ENCODE measurements around the gene ARHGAP32.
"Not testable (repeated sequence)": the region's sequence is repeated elsewhere in the genome, so short reads cannot be mapped to it uniquely, and the experiment has no call there.

The ARHGAP32 gene

DNA sequence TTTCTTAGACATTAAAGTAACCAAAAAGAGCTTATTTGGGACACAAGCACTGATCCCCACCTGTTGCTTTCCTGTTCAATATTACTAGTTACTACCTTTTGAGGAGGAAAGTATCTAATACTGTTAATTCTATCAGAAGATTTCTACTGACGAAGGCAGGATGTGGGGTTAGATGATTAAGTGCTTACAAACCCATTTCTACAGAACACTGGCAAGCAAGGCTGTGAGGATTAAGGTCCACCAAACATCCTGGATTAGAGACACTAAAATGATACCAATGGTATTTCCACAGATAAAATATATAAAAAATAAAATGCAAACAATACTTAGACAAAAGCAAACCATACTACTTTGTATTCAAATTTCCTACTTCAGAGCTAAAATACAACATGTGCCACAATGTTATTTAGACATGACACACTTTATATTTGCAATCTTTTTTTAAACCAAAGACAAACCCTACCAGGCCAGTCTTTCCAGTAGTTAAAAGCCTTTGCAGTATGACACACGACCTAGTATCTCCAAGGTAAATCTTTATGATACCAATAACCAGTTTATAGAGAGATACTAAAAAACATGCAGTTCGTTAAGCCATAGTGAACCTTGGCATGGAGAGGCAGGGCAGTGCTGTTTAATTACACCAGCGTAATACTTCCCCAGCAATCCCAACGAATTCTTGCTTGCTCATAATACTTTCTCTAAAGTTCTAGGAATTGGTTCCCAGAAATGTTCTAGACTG lies 178.2 kb downstream of the ARHGAP32 start:
- H3K27ac ChIP-seq (ENCODE audit: insufficient read depth, low read depth, low read length, poor library complexity, severe bottlenecking) = no peak overlapping the region
- no peak overlapping the region for H3K4me3 ChIP-seq (ENCODE audit: insufficient read depth, low read depth, low read length)
- 91 to 94% methylated on average over 4 to 5 of the region's 5 CpGs for WGBS, 2 experiments
- H3K27me3 ChIP-seq (ENCODE audit: control insufficient read depth, insufficient read depth, low read length, poor library complexity, severe bottlenecking) = no peaks in the 10 kb centered on the region
- no peaks in the 10 kb centered on the region for H3K4me1 ChIP-seq (ENCODE audit: control insufficient read depth, insufficient read depth, low read length)
- H3K36me3 ChIP-seq (ENCODE audit: control insufficient read depth, insufficient read depth, low read length) = no peaks in the 10 kb centered on the region
- no peaks in the 10 kb centered on the region for H3K9me3 ChIP-seq (ENCODE audit: control insufficient read depth, low read length)

GRCh38 chr11:129012880-129013279 lies 179.2 kb downstream of the ARHGAP32 start:
- no peak overlapping the region for H3K4me3 ChIP-seq (ENCODE audit: insufficient read depth, low read depth, low read length)
- no peaks in the 10 kb centered on the region for H3K9me3 ChIP-seq (ENCODE audit: control insufficient read depth, low read length)
- no peak overlapping the region for H3K27ac ChIP-seq (ENCODE audit: insufficient read depth, low read depth, low read length, poor library complexity, severe bottlenecking)
- H3K4me1 ChIP-seq (ENCODE audit: control insufficient read depth, insufficient read depth, low read length) = no peaks in the 10 kb centered on the region
- no peaks in the 10 kb centered on the region for H3K36me3 ChIP-seq (ENCODE audit: control insufficient read depth, insufficient read depth, low read length)
- H3K27me3 ChIP-seq (ENCODE audit: control insufficient read depth, insufficient read depth, low read length, poor library complexity, severe bottlenecking) = no peaks in the 10 kb centered on the region
- 95 to 96% methylated on average over 4 of the region's 4 CpGs for WGBS, 2 experiments

DNA sequence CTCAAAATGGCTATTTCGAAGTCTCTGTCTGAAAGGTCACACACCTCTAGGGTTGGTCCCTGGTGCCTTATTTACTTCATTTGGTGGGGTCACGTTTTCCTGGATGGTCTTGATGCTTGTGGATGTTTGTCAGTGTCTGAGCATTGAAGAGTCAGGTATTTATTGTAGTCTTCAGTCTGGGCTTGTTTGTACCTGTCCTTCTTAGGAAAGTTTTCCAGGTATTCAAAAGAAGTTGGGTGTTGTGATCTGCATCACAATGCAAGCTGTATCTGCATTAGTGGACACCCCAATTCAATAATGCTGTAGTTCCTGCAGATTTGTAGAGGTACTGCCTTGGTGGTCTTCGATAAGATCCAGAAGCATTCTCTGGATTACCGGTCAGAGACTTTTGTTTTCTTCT lies 186.0 kb downstream of the ARHGAP32 start:
- H3K9me3 ChIP-seq (ENCODE audit: control insufficient read depth, low read length) = no peaks in the 10 kb centered on the region
- WGBS, 2 experiments = 89 to 92% methylated on average over 4 of the region's 4 CpGs

GRCh38 chr11:128999165-128999564 lies 193.0 kb downstream of the ARHGAP32 start:
- not testable (repeated sequence) for H3K27ac ChIP-seq (ENCODE audit: insufficient read depth, low read depth, low read length, poor library complexity, severe bottlenecking); H3K4me3 ChIP-seq (ENCODE audit: insufficient read depth, low read depth, low read length); H3K27me3 ChIP-seq (ENCODE audit: control insufficient read depth, insufficient read depth, low read length, poor library complexity, severe bottlenecking); H3K9me3 ChIP-seq (ENCODE audit: control insufficient read depth, low read length); H3K36me3 ChIP-seq (ENCODE audit: control insufficient read depth, insufficient read depth, low read length); H3K4me1 ChIP-seq (ENCODE audit: control insufficient read depth, insufficient read depth, low read length)
- WGBS, 2 experiments = 89 to 94% methylated on average over 8 of the region's 8 CpGs

More for the DNA sequence above, 186.0 kb downstream of the ARHGAP32 start:
- Histone ChIP-seq H3K27ac (ENCODE audit: insufficient read depth, low read depth, low read length, poor library complexity, severe bottlenecking) (no peak overlapping the region), H3K36me3 (ENCODE audit: control insufficient read depth, insufficient read depth, low read length) (no peaks in the 10 kb centered on the region), H3K4me1 (ENCODE audit: control insufficient read depth, insufficient read depth, low read length) (no peaks in the 10 kb centered on the region), H3K4me3 (ENCODE audit: insufficient read depth, low read depth, low read length) (no peak overlapping the region), H3K27me3 (ENCODE audit: control insufficient read depth, insufficient read depth, low read length, poor library complexity, severe bottlenecking) (no peaks in the 10 kb centered on the region)

DNA sequence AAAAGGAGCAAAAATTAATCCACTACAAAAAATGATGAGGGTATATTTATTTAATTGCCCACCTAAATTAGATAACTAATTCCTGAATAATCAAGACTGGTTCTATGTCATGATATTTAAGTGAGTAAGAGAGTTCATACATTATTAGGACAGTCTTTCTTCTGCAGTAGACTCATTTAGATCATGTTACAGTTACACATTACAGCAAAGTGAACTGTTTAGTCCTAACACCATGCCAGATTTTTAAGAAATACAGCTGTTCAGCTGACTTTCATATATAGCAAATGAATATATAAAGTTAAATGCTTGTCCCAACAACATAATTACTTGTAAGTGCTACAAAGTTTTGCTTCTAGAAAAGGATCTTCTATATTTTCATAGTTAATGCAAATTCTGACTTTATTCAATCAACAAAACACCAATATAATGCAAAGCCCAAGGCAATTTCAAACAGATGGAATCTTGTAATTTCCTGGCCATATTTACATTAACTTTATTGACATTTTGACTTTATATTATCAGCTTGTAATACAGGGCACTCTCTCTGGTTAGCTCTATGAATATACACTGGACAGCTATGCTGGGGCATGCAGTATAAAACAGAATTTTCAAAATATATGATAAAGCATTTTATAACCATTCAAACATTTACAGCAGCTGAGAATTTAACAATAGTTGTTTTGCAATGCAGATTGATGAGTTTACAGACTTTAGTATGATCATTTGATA lies 203.7 kb downstream of the ARHGAP32 start:
- Histone ChIP-seq H3K27ac (ENCODE audit: insufficient read depth, low read depth, low read length, poor library complexity, severe bottlenecking) (no peak overlapping the region), H3K4me3 (ENCODE audit: insufficient read depth, low read depth, low read length) (no peak overlapping the region)

DNA sequence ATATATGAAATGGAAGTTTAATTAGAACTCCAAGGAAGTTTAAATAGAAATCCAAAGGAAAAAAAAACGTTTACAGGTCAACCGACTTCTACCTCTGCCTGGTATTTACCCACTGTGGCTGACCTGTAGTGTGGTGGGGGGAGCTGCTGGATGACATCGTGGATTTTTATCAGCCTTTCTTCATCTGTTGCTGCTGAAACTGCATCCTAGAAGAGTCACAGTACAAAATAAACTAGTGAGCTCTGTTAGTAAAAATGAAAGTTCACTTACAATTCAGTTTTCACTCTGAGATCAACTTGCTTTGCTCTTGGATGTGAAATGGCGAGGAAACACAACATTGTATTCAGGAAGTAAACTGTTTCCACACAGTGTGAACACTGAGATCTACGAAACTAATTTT lies 206.2 kb downstream of the ARHGAP32 start:
- Histone ChIP-seq H3K36me3 (ENCODE audit: control insufficient read depth, insufficient read depth, low read length) (peaks cover 2% of the 10 kb centered on the region), H3K9me3 (ENCODE audit: control insufficient read depth, low read length) (no peaks in the 10 kb centered on the region), H3K27me3 (ENCODE audit: control insufficient read depth, insufficient read depth, low read length, poor library complexity, severe bottlenecking) (no peaks in the 10 kb centered on the region), H3K4me3 (ENCODE audit: insufficient read depth, low read depth, low read length) (no peak overlapping the region), H3K4me1 (ENCODE audit: control insufficient read depth, insufficient read depth, low read length) (no peaks in the 10 kb centered on the region), H3K27ac (ENCODE audit: insufficient read depth, low read depth, low read length, poor library complexity, severe bottlenecking) (no peak overlapping the region)
- WGBS, 2 experiments = 88 to 94% methylated on average over 5 of the region's 5 CpGs

More for the DNA sequence above, 203.7 kb downstream of the ARHGAP32 start:
- Histone ChIP-seq H3K9me3 (ENCODE audit: control insufficient read depth, low read length) (no peaks in the 10 kb centered on the region), H3K27me3 (ENCODE audit: control insufficient read depth, insufficient read depth, low read length, poor library complexity, severe bottlenecking) (no peaks in the 10 kb centered on the region), H3K36me3 (ENCODE audit: control insufficient read depth, insufficient read depth, low read length) (no peaks in the 10 kb centered on the region), H3K4me1 (ENCODE audit: control insufficient read depth, insufficient read depth, low read length) (no peaks in the 10 kb centered on the region)

GRCh38 chr11:128983023-128983422 lies 209.1 kb downstream of the ARHGAP32 start:
- Histone ChIP-seq H3K27me3 (ENCODE audit: control insufficient read depth, insufficient read depth, low read length, poor library complexity, severe bottlenecking) (no peaks in the 10 kb centered on the region), H3K36me3 (ENCODE audit: control insufficient read depth, insufficient read depth, low read length) (peaks cover 2% of the 10 kb centered on the region), H3K9me3 (ENCODE audit: control insufficient read depth, low read length) (no peaks in the 10 kb centered on the region), H3K27ac (ENCODE audit: insufficient read depth, low read depth, low read length, poor library complexity, severe bottlenecking) (no peak overlapping the region), H3K4me1 (ENCODE audit: control insufficient read depth, insufficient read depth, low read length) (no peaks in the 10 kb centered on the region), H3K4me3 (ENCODE audit: insufficient read depth, low read depth, low read length) (no peak overlapping the region)
- WGBS, 2 experiments = 96% methylated on average over 8 of the region's 8 CpGs

- Histone ChIP-seq H3K9me3 (ENCODE audit: control insufficient read depth, low read length) (no peaks in the 10 kb centered on the region), H3K4me1 (ENCODE audit: control insufficient read depth, insufficient read depth, low read length) (no peaks in the 10 kb centered on the region), H3K27ac (ENCODE audit: insufficient read depth, low read depth, low read length, poor library complexity, severe bottlenecking) (no peak overlapping the region), H3K36me3 (ENCODE audit: control insufficient read depth, insufficient read depth, low read length) (peaks cover 2% of the 10 kb centered on the region), H3K4me3 (ENCODE audit: insufficient read depth, low read depth, low read length) (no peak overlapping the region), H3K27me3 (ENCODE audit: control insufficient read depth, insufficient read depth, low read length, poor library complexity, severe bottlenecking) (no peaks in the 10 kb centered on the region)
- WGBS, 2 experiments = 91 to 95% methylated on average over 7 of the region's 7 CpGs
These were observed 210.9 kb downstream of the ARHGAP32 start for GRCh38 chr11:128981254-128981653.

DNA sequence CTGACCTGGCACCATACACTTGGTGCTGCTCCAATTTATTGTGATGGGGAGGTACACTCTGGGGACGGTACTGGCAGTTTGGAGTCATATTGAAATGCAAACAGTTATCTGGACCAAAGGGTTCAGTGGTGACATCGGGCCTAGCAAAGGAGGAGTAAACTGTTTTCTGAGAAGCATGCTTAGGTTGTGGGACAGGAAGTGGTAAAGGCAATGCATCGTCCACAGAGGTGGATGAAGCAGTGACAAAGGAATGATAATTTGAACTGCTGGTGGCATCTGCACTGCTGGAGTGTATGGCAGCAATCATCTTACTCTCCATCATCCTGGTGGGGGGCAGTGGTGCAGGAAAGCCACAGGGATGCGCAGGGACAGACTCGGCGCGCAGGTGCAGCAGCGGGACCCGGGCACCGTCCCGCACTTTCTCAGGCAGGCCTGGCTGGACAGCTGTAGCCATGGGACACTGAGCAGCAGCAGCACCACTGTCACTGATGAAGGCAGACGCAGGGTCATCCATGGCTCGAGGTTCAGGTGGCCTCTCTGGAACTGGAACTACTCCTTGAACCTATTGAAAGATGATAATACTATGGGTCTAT lies 221.4 kb downstream of the ARHGAP32 start:
- Histone ChIP-seq H3K36me3 (ENCODE audit: control insufficient read depth, insufficient read depth, low read length) (peaks cover 11% of the 10 kb centered on the region), H3K27ac (ENCODE audit: insufficient read depth, low read depth, low read length, poor library complexity, severe bottlenecking) (no peak overlapping the region), H3K27me3 (ENCODE audit: control insufficient read depth, insufficient read depth, low read length, poor library complexity, severe bottlenecking) (no peaks in the 10 kb centered on the region), H3K4me3 (ENCODE audit: insufficient read depth, low read depth, low read length) (no peak overlapping the region), H3K4me1 (ENCODE audit: control insufficient read depth, insufficient read depth, low read length) (no peaks in the 10 kb centered on the region), H3K9me3 (ENCODE audit: control insufficient read depth, low read length) (no peaks in the 10 kb centered on the region)
- 95% methylated on average over 13 of the region's 13 CpGs for WGBS, 2 experiments

GRCh38 chr11:128968916-128969315 lies 223.2 kb downstream of the ARHGAP32 start:
- Histone ChIP-seq H3K27me3 (ENCODE audit: control insufficient read depth, insufficient read depth, low read length, poor library complexity, severe bottlenecking) (no peaks in the 10 kb centered on the region), H3K4me3 (ENCODE audit: insufficient read depth, low read depth, low read length) (no peak overlapping the region), H3K36me3 (ENCODE audit: control insufficient read depth, insufficient read depth, low read length) (peaks cover 11% of the 10 kb centered on the region), H3K27ac (ENCODE audit: insufficient read depth, low read depth, low read length, poor library complexity, severe bottlenecking) (no peak overlapping the region), H3K4me1 (ENCODE audit: control insufficient read depth, insufficient read depth, low read length) (peaks cover 5% of the 10 kb centered on the region), H3K9me3 (ENCODE audit: control insufficient read depth, low read length) (no peaks in the 10 kb centered on the region)
- WGBS, 2 experiments = 93 to 94% methylated on average over 9 of the region's 9 CpGs

Data from ectodermal cell (in vitro differentiated cells).